BE2C (cell line): Measurements from ENCODE around the gene BOC.

Experiments
- DNase-seq: peaks from one replicate; pipeline ENCODE4 v3.0.0-alpha.2; 2020
- H3K27me3 ChIP-seq: fragments of 250-450 bp; sonication (Bioruptor Pico); 2 replicates; pipeline ENCODE4 v1.5.1; 2020; ENCODE audit warnings: mild to moderate bottlenecking
- H3K36me3 ChIP-seq: fragments of 250-450 bp; sonication (Bioruptor Pico); 2 replicates; pipeline ENCODE4 v1.5.1; 2020; ENCODE audit warnings: mild to moderate bottlenecking
- H3K4me1 ChIP-seq: fragments of 250-450 bp; sonication (Bioruptor Pico); 2 replicates; pipeline ENCODE4 v1.5.1; 2020
- H3K4me3 ChIP-seq: 2 replicates; pipeline ENCODE4 v1.5.1; 2011; ENCODE audit warnings: low read depth, low read length
- H3K9me3 ChIP-seq: fragments of 250-450 bp; sonication (Bioruptor Pico); 2 replicates; pipeline ENCODE4 v1.5.1; 2020
- TF ChIP-seq, protein P1 (sequence below): IDR thresholded peaks from 2 replicates; pipeline ENCODE4 v1.5.1; 2012; ENCODE audit warnings: mild to moderate bottlenecking, low read depth, low read length

Gene BOC

DNA sequence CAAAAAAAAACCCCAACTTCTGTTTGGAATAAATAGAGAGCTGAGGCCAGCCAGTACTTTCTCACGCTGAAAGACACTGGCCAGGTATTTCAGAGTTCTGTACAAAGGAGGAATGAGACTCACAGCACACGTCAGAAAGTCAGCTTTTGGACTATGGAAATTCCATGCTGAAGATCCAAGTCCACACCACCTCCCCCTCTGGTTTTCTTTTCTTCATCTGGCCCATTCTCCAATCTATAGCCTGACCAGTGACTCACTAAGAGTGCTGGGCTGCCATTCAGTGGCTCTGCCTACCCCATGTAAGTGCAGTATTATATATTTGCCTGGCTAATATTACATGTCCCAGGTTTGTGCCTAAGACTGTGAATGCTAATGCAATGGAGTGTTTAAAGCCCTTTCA, 13.9 kb downstream of the BOC start:
- H3K4me3 ChIP-seq, result no peak overlapping the region
- DNase-seq, result no peak
- H3K9me3 ChIP-seq, result no peaks in the 10 kb centered on the region
- H3K36me3 ChIP-seq, result no peaks in the 10 kb centered on the region
- no peaks in the 10 kb centered on the region for H3K27me3 ChIP-seq
- TF ChIP-seq, protein P1, sequence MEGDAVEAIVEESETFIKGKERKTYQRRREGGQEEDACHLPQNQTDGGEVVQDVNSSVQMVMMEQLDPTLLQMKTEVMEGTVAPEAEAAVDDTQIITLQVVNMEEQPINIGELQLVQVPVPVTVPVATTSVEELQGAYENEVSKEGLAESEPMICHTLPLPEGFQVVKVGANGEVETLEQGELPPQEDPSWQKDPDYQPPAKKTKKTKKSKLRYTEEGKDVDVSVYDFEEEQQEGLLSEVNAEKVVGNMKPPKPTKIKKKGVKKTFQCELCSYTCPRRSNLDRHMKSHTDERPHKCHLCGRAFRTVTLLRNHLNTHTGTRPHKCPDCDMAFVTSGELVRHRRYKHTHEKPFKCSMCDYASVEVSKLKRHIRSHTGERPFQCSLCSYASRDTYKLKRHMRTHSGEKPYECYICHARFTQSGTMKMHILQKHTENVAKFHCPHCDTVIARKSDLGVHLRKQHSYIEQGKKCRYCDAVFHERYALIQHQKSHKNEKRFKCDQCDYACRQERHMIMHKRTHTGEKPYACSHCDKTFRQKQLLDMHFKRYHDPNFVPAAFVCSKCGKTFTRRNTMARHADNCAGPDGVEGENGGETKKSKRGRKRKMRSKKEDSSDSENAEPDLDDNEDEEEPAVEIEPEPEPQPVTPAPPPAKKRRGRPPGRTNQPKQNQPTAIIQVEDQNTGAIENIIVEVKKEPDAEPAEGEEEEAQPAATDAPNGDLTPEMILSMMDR, result no peak
- peaks cover 5% of the 10 kb centered on the region; the same call in 1 of the 2 replicates for H3K4me1 ChIP-seq

DNA sequence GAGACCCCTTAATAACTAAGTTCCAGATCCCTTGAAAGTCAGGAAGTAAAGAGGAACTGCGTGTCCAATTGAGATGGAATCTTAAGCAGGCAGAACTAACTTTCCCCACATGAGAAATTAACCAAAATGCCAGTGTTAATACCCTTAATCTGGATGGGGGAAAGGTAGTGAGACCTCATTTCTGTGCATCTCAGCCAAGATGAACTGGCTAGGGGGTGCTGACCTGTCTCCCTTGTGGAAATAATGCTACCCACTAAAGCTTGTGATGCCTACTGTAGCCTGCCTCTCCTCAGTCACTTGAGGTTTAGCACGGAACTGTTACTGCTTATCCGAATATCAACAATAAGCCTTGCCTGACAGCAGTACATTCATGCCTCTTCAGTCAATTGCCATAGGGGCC, 15.1 kb downstream of the BOC start:
- H3K4me3 ChIP-seq, result no peak overlapping the region
- no peaks in the 10 kb centered on the region for H3K36me3 ChIP-seq
- no peak for DNase-seq
- no peaks in the 10 kb centered on the region for H3K27me3 ChIP-seq
- TF ChIP-seq, protein P1, result no peak
- peaks cover 5% of the 10 kb centered on the region; the same call in 1 of the 2 replicates for H3K4me1 ChIP-seq
- H3K9me3 ChIP-seq, result no peaks in the 10 kb centered on the region

DNA sequence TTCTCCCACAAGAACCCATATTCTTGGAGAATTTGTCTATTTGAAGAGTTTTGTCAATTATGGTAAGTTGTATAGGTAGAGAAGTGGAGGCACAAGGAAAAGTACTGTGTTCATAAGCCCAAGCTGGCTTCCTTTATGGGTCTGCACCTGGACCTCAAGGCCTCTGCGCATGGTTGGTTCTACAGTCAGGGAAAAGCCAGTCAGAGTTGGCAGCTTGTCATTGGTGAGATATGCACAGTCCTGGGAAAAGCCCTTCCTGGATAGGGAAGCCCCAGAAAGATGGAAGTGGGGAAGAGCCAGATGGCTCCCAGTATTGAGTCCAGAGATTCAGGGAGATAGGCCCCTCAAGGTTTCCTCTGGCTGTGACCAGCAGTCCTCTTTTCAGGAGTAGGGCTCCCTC, 15.8 kb downstream of the BOC start:
- Histone ChIP-seq H3K36me3 (no peaks in the 10 kb centered on the region), H3K9me3 (no peaks in the 10 kb centered on the region), H3K27me3 (no peaks in the 10 kb centered on the region), H3K4me3 (no peak overlapping the region), H3K4me1 (peaks cover 5% of the 10 kb centered on the region; the same call in 1 of the 2 replicates)
- DNase-seq, result no peak
- TF ChIP-seq, protein P1, result no peak

DNA sequence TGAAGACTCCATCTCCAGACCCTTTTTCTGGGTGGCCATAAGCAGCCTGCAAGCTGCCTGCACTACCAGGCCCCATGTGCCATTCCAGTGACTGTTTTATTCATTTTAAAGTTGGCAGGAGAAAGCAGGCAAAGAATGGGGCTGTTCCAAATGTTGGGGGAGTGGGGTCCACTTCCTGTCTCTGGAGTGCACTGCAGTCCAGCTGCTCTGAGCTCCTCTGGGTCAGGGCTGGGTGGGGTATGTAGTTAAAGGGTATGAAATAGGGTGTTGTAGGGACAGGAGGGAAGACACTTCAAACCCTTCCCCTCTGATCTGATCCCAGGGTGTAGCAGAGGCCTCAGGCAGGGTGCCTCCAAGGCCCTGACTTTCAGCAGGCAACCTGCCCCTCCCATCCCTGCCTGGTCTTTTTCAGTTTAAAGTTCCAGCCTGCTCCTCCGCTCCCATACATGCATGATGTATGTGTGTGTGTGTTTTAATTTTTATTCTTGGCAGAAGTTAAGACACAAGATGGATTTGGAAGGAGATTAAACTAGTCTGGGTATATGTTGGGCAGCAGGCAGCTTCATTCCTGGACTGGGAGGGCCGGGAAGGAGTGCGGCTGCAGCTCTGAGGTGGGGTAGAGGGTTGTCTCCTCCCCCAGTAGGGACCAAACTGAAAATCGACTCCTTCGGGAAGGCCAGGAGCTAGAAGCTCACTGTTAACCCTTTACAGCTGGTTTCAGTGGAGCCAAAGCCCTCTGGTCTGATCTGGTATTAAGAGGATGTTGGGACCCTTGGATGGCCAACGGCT, 17.3 kb downstream of the BOC start:
- no peaks in the 10 kb centered on the region for H3K4me1 ChIP-seq
- no peak overlapping the region for H3K4me3 ChIP-seq
- DNase-seq, result no peak
- no peaks in the 10 kb centered on the region for H3K36me3 ChIP-seq
- no peaks in the 10 kb centered on the region for H3K9me3 ChIP-seq
- TF ChIP-seq, protein P1, result no peak
- H3K27me3 ChIP-seq, result no peaks in the 10 kb centered on the region

DNA sequence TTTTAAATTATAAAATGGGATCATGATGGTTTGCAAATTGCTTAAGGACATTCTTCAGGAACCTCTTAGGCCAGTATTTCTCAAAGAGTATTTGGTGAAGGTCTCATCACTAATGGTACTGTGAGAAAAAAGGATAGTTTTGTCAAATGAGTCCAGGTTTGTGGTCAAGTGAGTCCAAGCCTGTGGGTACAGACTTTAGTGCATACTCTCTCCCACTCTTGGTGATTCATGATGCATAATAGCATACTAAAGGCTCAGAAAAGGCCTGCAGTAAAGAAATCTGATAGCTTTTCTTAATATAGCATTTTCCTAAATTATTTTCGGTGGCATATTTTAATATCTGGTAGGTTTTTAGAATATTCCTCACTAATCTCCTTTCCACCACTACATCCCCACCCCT, 20.0 kb downstream of the BOC start:
- no peaks in the 10 kb centered on the region for H3K36me3 ChIP-seq
- no peak overlapping the region for H3K4me3 ChIP-seq
- H3K27me3 ChIP-seq, result no peaks in the 10 kb centered on the region
- TF ChIP-seq, protein P1, result no peak
- H3K9me3 ChIP-seq, result no peaks in the 10 kb centered on the region
- no peak for DNase-seq
- H3K4me1 ChIP-seq, result no peaks in the 10 kb centered on the region

DNA sequence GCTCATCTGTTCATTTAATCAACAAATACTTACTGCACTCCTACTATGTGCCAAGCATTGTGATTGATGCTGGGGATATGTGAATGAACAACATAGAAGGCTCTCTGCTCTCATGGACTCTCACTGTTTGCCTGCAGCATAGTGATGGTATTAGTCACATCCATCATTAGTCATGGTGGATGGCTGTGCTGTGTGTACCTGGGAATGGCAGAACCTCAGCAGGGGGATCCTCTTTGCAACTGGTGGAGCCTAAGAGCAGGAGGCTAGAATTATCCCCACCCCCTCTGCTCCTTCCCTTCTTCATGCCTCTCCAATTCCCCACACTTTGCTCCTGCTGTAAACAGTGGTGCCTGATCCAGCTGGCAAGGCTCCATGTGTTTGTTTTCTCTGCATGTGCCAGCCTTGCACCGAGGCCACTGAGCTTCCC, 20.5 kb downstream of the BOC start:
- Histone ChIP-seq H3K9me3 (no peaks in the 10 kb centered on the region), H3K4me3 (no peak overlapping the region)

More for the DNA sequence above, 20.5 kb downstream of the BOC start:
- no peaks in the 10 kb centered on the region for H3K36me3 ChIP-seq
- no peak for DNase-seq
- TF ChIP-seq, protein P1, result no peak
- no peaks in the 10 kb centered on the region for H3K27me3 ChIP-seq
- H3K4me1 ChIP-seq, result no peaks in the 10 kb centered on the region
